ENCODE results near the gene PARD3. TPM values are rescaled to one million over a fixed set of nuclear protein-coding genes. Genes with fewer than 3 reads are reported as not detected.

The PARD3 gene
- total RNA-seq, 1 donor from 2014 or later: 35.4 TPM

DNA sequence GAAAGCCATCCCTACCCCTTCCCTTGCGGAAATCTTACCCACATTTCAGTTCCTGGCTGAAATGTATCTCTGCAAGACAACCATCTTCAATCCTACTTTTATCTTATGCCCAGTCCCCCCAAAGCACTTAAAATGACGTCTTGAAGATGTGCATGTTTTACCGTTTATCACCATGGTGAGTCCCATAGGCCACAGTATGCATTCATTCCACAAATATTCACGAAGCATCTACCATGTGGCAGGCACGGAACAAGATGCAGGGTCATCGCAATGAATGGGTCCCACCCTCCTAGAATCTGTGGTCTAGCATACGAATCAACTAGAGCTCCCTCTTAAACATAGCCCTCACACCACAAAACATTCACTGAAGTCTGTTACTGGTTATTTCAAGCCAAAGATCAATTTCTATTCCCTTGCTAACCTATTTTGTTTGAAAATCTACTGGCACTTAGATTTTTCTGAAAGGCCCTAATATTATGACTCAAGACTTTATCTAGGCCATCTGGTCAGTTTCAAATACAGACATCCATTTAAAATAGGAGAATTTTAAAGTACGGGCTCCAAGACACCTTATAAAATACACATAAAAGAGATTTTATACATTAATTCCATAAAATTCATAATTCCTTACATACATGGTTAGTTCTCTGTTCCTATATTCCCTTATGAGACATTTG is 99.4 kb downstream of the PARD3 start:
- Histone ChIP-seq H3K4me3 (ENCODE audit: insufficient read depth, low read depth, low read length) (no peak overlapping the region), H3K27me3 (ENCODE audit: insufficient read depth, low read length) (no peaks in the 10 kb centered on the region), H3K9ac (ENCODE audit: low read length) (no peak overlapping the region), H3K4me2 (ENCODE audit: low read length) (no peak overlapping the region), H3K4me1 (ENCODE audit: insufficient read depth, low read length) (peaks cover 19% of the 10 kb centered on the region), H3K27ac (ENCODE audit: low read depth, low read length) (no peak overlapping the region), H4K20me1 (ENCODE audit: insufficient read depth, low read length) (peaks cover 58% of the 10 kb centered on the region), H3K79me2 (ENCODE audit: insufficient read depth, low read length) (peaks cover 56% of the 10 kb centered on the region), H3K36me3 (ENCODE audit: insufficient read depth, low read length) (no peaks in the 10 kb centered on the region), H3K9me3 (ENCODE audit: insufficient read depth, low read depth, low read length) (no peaks in the 10 kb centered on the region), H2AFZ (ENCODE audit: low read depth, low read length) (no peak overlapping the region)
- Mint-ChIP-seq H3K4me1 (ENCODE audit: low read depth, unreplicated experiment) (peaks cover 32% of the 10 kb centered on the region), H3K4me3 (ENCODE audit: unreplicated experiment) (no peak overlapping the region), H3K36me3 (ENCODE audit: low read depth, unreplicated experiment) (peaks cover 2% of the 10 kb centered on the region), H3K9me3 (ENCODE audit: unreplicated experiment) (no peaks in the 10 kb centered on the region), H3K27me3 (ENCODE audit: low read depth, unreplicated experiment) (no peaks in the 10 kb centered on the region), H3K27ac (ENCODE audit: unreplicated experiment) (no peak overlapping the region)
- TF ChIP-seq EZH2 (IDR thresholded peaks at IDR 0.05; ENCODE audit: insufficient read depth, low read length) (no peak), CTCF (IDR thresholded peaks at IDR 0.05; ENCODE audit: insufficient read depth, low read depth, low read length) (no peak)
- FAIRE-seq: no peak
- DNase-seq (ENCODE audit: low read depth): peak; percentile 29

- H3K27ac ChIP-seq (ENCODE audit: low read depth, low read length): no peak overlapping the region
- H3K4me1 ChIP-seq (ENCODE audit: insufficient read depth, low read length): peaks cover 25% of the 10 kb centered on the region
- Mint-ChIP-seq H3K27ac (ENCODE audit: unreplicated experiment) (peak overlapping the region; percentile 29), H3K9me3 (ENCODE audit: unreplicated experiment) (no peaks in the 10 kb centered on the region), H3K36me3 (ENCODE audit: low read depth, unreplicated experiment) (peaks cover 2% of the 10 kb centered on the region), H3K4me1 (ENCODE audit: low read depth, unreplicated experiment) (peaks cover 33% of the 10 kb centered on the region), H3K27me3 (ENCODE audit: low read depth, unreplicated experiment) (no peaks in the 10 kb centered on the region), H3K4me3 (ENCODE audit: unreplicated experiment) (no peak overlapping the region)
- TF ChIP-seq CTCF (IDR thresholded peaks at IDR 0.05; ENCODE audit: insufficient read depth, low read depth, low read length): no peak
- no peak for TF ChIP-seq EZH2 (IDR thresholded peaks at IDR 0.05; ENCODE audit: insufficient read depth, low read length)
- H4K20me1 ChIP-seq (ENCODE audit: insufficient read depth, low read length): peaks cover 59% of the 10 kb centered on the region
- H3K9ac ChIP-seq (ENCODE audit: low read length): no peak overlapping the region
- FAIRE-seq (no peak), DNase-seq (ENCODE audit: low read depth) (peak; percentile 53)
- H3K79me2 ChIP-seq (ENCODE audit: insufficient read depth, low read length): peaks cover 59% of the 10 kb centered on the region
- H2AFZ ChIP-seq (ENCODE audit: low read depth, low read length): no peak overlapping the region
- no peaks in the 10 kb centered on the region for H3K9me3 ChIP-seq (ENCODE audit: insufficient read depth, low read depth, low read length)
- H3K4me2 ChIP-seq (ENCODE audit: low read length): peak overlapping the region; percentile 39
- H3K4me3 ChIP-seq (ENCODE audit: insufficient read depth, low read depth, low read length): no peak overlapping the region
- H3K36me3 ChIP-seq (ENCODE audit: insufficient read depth, low read length): no peaks in the 10 kb centered on the region
- H3K27me3 ChIP-seq (ENCODE audit: insufficient read depth, low read length): no peaks in the 10 kb centered on the region
These were observed 101.2 kb downstream of the PARD3 start for GRCh38 chr10:34713875-34714274.

- no peaks in the 10 kb centered on the region for H3K36me3 ChIP-seq (ENCODE audit: insufficient read depth, low read length)
- no peak overlapping the region for H3K27ac ChIP-seq (ENCODE audit: low read depth, low read length)
- Mint-ChIP-seq H3K9me3 (ENCODE audit: unreplicated experiment) (no peaks in the 10 kb centered on the region), H3K27ac (ENCODE audit: unreplicated experiment) (no peak overlapping the region), H3K36me3 (ENCODE audit: low read depth, unreplicated experiment) (peaks cover 2% of the 10 kb centered on the region), H3K27me3 (ENCODE audit: low read depth, unreplicated experiment) (no peaks in the 10 kb centered on the region), H3K4me1 (ENCODE audit: low read depth, unreplicated experiment) (peaks cover 28% of the 10 kb centered on the region), H3K4me3 (ENCODE audit: unreplicated experiment) (no peak overlapping the region)
- TF ChIP-seq EZH2 (IDR thresholded peaks at IDR 0.05; ENCODE audit: insufficient read depth, low read length) (no peak), CTCF (IDR thresholded peaks at IDR 0.05; ENCODE audit: insufficient read depth, low read depth, low read length) (no peak)
- no peak overlapping the region for H3K4me2 ChIP-seq (ENCODE audit: low read length)
- H3K4me1 ChIP-seq (ENCODE audit: insufficient read depth, low read length): peaks cover 25% of the 10 kb centered on the region
- no peak overlapping the region for H2AFZ ChIP-seq (ENCODE audit: low read depth, low read length)
- no peak overlapping the region for H3K9ac ChIP-seq (ENCODE audit: low read length)
- H3K9me3 ChIP-seq (ENCODE audit: insufficient read depth, low read depth, low read length): no peaks in the 10 kb centered on the region
- peaks cover 55% of the 10 kb centered on the region for H4K20me1 ChIP-seq (ENCODE audit: insufficient read depth, low read length)
- peaks cover 55% of the 10 kb centered on the region for H3K79me2 ChIP-seq (ENCODE audit: insufficient read depth, low read length)
- FAIRE-seq: no peak
- no peak overlapping the region for H3K4me3 ChIP-seq (ENCODE audit: insufficient read depth, low read depth, low read length)
- DNase-seq (ENCODE audit: low read depth): no peak
- no peaks in the 10 kb centered on the region for H3K27me3 ChIP-seq (ENCODE audit: insufficient read depth, low read length)
These were observed 103.6 kb downstream of the PARD3 start for GRCh38 chr10:34711500-34711899.

All from astrocyte (in vitro differentiated cells and primary cell).